Stomach (tissue), 9 donors: ENCODE measurements around the gene RAB22A. TPM values are rescaled to one million over a fixed set of nuclear protein-coding genes. Genes with fewer than 3 reads are reported as not detected.

Source experiments
- DNase-seq, 2 donors: peaks; one replicate each; pipeline versions ENCODE4 v3.0.0 to v3.0.0-alpha.2; 2013 to 2019
- H3K27ac ChIP-seq, 5 donors: fragments of 200-600 bp in 4 of 5; sonication (generic) in 4 of 5; one replicate each; pipeline ENCODE4 v1.5.1; 2013 to 2019; ENCODE audit warnings: mild to moderate bottlenecking in 1 of 5, moderate library complexity in 1 of 5
- H3K27me3 ChIP-seq, 3 donors: fragments of 200-600 bp; sonication (generic); one replicate each; pipeline ENCODE4 v1.5.1; 2017 to 2019; ENCODE audit warnings: mixed run types in 1 of 3
- H3K36me3 ChIP-seq, 4 donors: fragments of 200-600 bp; sonication (generic); 1 replicate in 3 of 4; 2 replicates in 1 of 4; pipeline ENCODE4 v1.5.1; 2016 to 2019
- H3K4me1 ChIP-seq, 4 donors: fragments of 200-600 bp; sonication (generic); one replicate each; pipeline ENCODE4 v1.5.1; 2016 to 2019
- H3K4me3 ChIP-seq, 4 donors: fragments of 200-600 bp; sonication (generic) in 3 of 4; one replicate each; pipeline ENCODE4 v1.5.1; 2016 to 2019; ENCODE audit warnings: mild to moderate bottlenecking in 1 of 4
- H3K9me3 ChIP-seq, 4 donors: fragments of 200-600 bp; sonication (generic); one replicate each; pipeline ENCODE4 v1.5.1; 2016 to 2019
- CTCF ChIP-seq, 7 experiments: fragments of 450-650 bp in 4 of 7; fragments of 200-600 bp in 3 of 7; sonication (generic) in 3 of 7; IDR thresholded peaks; one replicate each; pipeline ENCODE4 v1.5.1; 2016 to 2019; ENCODE audit warnings: antibody characterized with exemption in 7 of 7, control low read depth in 2 of 7, mild to moderate bottlenecking in 1 of 7
- EP300 ChIP-seq: sonication (generic); formaldehyde crosslinking; IDR thresholded peaks from one replicate; pipeline ENCODE4 v1.6.1; 2017; ENCODE audit warnings: antibody characterized with exemption
- POLR2A ChIP-seq, 4 donors: fragments of 450-650 bp; IDR thresholded peaks; one replicate each; pipeline ENCODE4 v1.6.1; 2016; ENCODE audit warnings: antibody characterized with exemption in 4 of 4, control low read depth in 2 of 4, mild to moderate bottlenecking in 1 of 4, moderate library complexity in 1 of 4
- POLR2AphosphoS5 ChIP-seq, 3 donors: sonication (generic); formaldehyde crosslinking; IDR thresholded peaks; one replicate each; pipeline ENCODE4 v1.6.1; 2016; ENCODE audit warnings: antibody characterized with exemption in 3 of 3
- WGBS, 5 donors: extraction: QIAGEN DNeasy Blood & Tissue Kit in 3 of 5; methylation state at CpG; one replicate each; pipeline versions ENCODE4 v1.1.5 to v1.1.7; 2013 to 2018; 5-methylcytosine and 5-hydroxymethylcytosine counted together
- intact Hi-C: fragments of 100-400 bp; cut with DNase I; formaldehyde crosslinking; loops from one replicate; pipeline ENCODE4 v1.15.1; 2023; ENCODE audit warnings: low total_unique reads
- polyA plus RNA-seq, 3 donors: library from polyadenylated mRNA; stranded (reverse); fragments of 200-250 nt; gene quantifications; one replicate each; pipeline ENCODE4 v1.2.3, GENCODE V29; 2013
- total RNA-seq, 5 donors: library from RNA; depleted of rRNA; stranded (reverse); fragments of >200 nt; gene quantifications; one replicate each; pipeline versions ENCODE4 v1.1.0 to v1.2.3, GENCODE V29; 2014 to 2016
- donor health status: healthy with polysubstance abuse.
- donor health status: Bipolar disorder and iron deficiency.
- donor health status: healthy.

RAB22A gene
- total and polyA plus RNA-seq, 8 donors, result 2.9 to 19.3 (median 8.5) TPM

- Histone ChIP-seq H3K9me3 (no peaks in the 10 kb centered on the region), H3K4me3 (no peak overlapping the region), H3K36me3 (peaks cover 8 to 86% (median 76%) of the 10 kb centered on the region in 4 donors), H3K4me1 (no peaks in the 10 kb centered on the region), H3K27ac (no peak overlapping the region), H3K27me3 (no peaks in the 10 kb centered on the region)
- TF ChIP-seq POLR2AphosphoS5 (IDR thresholded peaks at IDR 0.05) (no peak), CTCF (IDR thresholded peaks at IDR 0.05) (no peak), EP300 (no peak), POLR2A (IDR thresholded peaks at IDR 0.05) (no peak)
- no peak for DNase-seq
- intact Hi-C loops, result no loop called here
- WGBS, 5 donors, result 80 to 98% (median 93%) methylated on average over 6 of the region's 6 CpGs
Measured at GRCh38 chr20:58264271-58264670, 45.2 kb upstream of the RAB22A start.

GRCh38 chr20:58267389-58268215 lies 41.9 kb upstream of the RAB22A start:
- H3K27me3 ChIP-seq, result no peaks in the 10 kb centered on the region
- TF ChIP-seq POLR2AphosphoS5 (IDR thresholded peaks at IDR 0.05) (no peak), CTCF (IDR thresholded peaks at IDR 0.05) (no peak), POLR2A (IDR thresholded peaks at IDR 0.05) (no peak), EP300 (no peak)
- 85 to 92% (median 88%) methylated on average over 9 of the region's 9 CpGs for WGBS, 5 donors
- no peaks in the 10 kb centered on the region for H3K9me3 ChIP-seq
- peaks cover 8 to 98% (median 91%) of the 10 kb centered on the region in 4 donors for H3K36me3 ChIP-seq
- H3K27ac ChIP-seq, result no peak overlapping the region
- no peaks in the 10 kb centered on the region for H3K4me1 ChIP-seq
- no peak overlapping the region for H3K4me3 ChIP-seq
- intact Hi-C loops, result no loop called here
- DNase-seq, result no peak

- Histone ChIP-seq H3K27me3 (no peaks in the 10 kb centered on the region), H3K27ac (no peak overlapping the region), H3K4me3 (no peak overlapping the region), H3K4me1 (no peaks in the 10 kb centered on the region), H3K9me3 (no peaks in the 10 kb centered on the region), H3K36me3 (peaks cover 7 to 89% (median 87%) of the 10 kb centered on the region in 4 donors)
- intact Hi-C loops, result no loop called here
- TF ChIP-seq POLR2AphosphoS5 (IDR thresholded peaks at IDR 0.05), result no peak
- no peak for TF ChIP-seq POLR2A (IDR thresholded peaks at IDR 0.05)
- no peak for TF ChIP-seq CTCF (IDR thresholded peaks at IDR 0.05)
- TF ChIP-seq EP300, result no peak
- DNase-seq, result no peak
- 85 to 93% (median 89%) methylated on average over 7 of the region's 7 CpGs for WGBS, 5 donors
Measured at GRCh38 chr20:58268421-58268821, 41.1 kb upstream of the RAB22A start.

- Histone ChIP-seq H3K36me3 (peaks cover 6 to 83% (median 81%) of the 10 kb centered on the region in 4 donors), H3K4me1 (no peaks in the 10 kb centered on the region), H3K27ac (no peak overlapping the region), H3K27me3 (no peaks in the 10 kb centered on the region), H3K4me3 (no peak overlapping the region), H3K9me3 (no peaks in the 10 kb centered on the region)
- intact Hi-C loops, result no loop called here
- no peak for DNase-seq
- TF ChIP-seq EP300 (no peak), POLR2A (IDR thresholded peaks at IDR 0.05) (no peak), CTCF (IDR thresholded peaks at IDR 0.05) (no peak), POLR2AphosphoS5 (IDR thresholded peaks at IDR 0.05) (no peak)
- 81 to 86% (median 82%) methylated on average over 13 of the region's 13 CpGs for WGBS, 5 donors
Measured at GRCh38 chr20:58268936-58269619, 40.4 kb upstream of the RAB22A start.
